Measurements from ENCODE around the gene CD180. TPM values are rescaled to one million over a fixed set of nuclear protein-coding genes. Genes with fewer than 3 reads are reported as not detected.

CD180 gene
- total and polyA plus RNA-seq, 2 donors (not counting 1 experiment from before 2014, with no cell fraction given), result 0.28 TPM; not detected in 1

DNA sequence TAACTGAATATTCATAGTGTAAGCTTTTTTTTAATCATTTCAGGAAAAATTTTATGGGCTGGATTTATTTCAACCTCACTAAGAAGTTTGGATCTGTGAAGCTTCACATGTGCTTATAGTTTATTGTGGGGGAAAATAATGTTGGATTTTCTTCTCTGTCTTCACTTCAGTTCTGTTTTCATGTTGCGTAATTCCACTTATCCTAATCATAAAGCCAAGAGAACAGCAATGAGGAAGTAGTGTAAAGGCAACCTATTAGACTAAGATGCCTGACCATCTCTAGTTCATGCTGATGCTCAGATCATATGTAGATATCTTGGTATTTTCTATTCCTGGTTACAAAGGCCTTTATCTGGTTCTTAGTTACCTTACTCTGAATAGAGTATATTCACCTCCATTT, 50.0 kb downstream of the CD180 start:
- Histone ChIP-seq H4K20me1 (ENCODE audit: control insufficient read depth, extremely low read depth, insufficient read depth, low read length) (no peaks in the 10 kb centered on the region), H3K36me3 (ENCODE audit: control insufficient read depth, insufficient read depth, low read length) (peaks cover 6% of the 10 kb centered on the region), H3K4me2 (ENCODE audit: extremely low read depth, insufficient read depth, low read length) (no peak overlapping the region), H3K9ac (ENCODE audit: insufficient read depth, low read length) (no peak overlapping the region), H3K27ac (ENCODE audit: insufficient read depth, low read length) (no peak overlapping the region), H3K27me3 (ENCODE audit: control insufficient read depth, insufficient read depth, low read length) (no peaks in the 10 kb centered on the region), H3K9me3 (ENCODE audit: control insufficient read depth, insufficient read depth, low read depth, low read length) (no peaks in the 10 kb centered on the region), H3K79me2 (ENCODE audit: control insufficient read depth, insufficient read depth, low read length) (no peaks in the 10 kb centered on the region), H2AFZ (ENCODE audit: low read length) (no peak overlapping the region), H3K4me3 (replicated peaks in 1 of 4; ENCODE audit: control extremely low read depth in 1 of 4, insufficient read depth in 1 of 4, low read depth in 3 of 4, low read length in 4 of 4) (no peak overlapping the region), H3K4me1 (ENCODE audit: control insufficient read depth, extremely low read depth, insufficient read depth, low read length) (no peaks in the 10 kb centered on the region)
- DNase-seq (ENCODE audit: low read depth in 2 of 2), result peak in 1 of 2 donors; percentile 66
- TF ChIP-seq, protein P1, sequence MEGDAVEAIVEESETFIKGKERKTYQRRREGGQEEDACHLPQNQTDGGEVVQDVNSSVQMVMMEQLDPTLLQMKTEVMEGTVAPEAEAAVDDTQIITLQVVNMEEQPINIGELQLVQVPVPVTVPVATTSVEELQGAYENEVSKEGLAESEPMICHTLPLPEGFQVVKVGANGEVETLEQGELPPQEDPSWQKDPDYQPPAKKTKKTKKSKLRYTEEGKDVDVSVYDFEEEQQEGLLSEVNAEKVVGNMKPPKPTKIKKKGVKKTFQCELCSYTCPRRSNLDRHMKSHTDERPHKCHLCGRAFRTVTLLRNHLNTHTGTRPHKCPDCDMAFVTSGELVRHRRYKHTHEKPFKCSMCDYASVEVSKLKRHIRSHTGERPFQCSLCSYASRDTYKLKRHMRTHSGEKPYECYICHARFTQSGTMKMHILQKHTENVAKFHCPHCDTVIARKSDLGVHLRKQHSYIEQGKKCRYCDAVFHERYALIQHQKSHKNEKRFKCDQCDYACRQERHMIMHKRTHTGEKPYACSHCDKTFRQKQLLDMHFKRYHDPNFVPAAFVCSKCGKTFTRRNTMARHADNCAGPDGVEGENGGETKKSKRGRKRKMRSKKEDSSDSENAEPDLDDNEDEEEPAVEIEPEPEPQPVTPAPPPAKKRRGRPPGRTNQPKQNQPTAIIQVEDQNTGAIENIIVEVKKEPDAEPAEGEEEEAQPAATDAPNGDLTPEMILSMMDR (conservative IDR thresholded peaks at IDR 0.05 in 1 of 2, IDR thresholded peaks at IDR 0.05 in 1 of 2; ENCODE audit: low read depth in 1 of 2, low read length in 2 of 2), result no peak
- no peak for TF ChIP-seq EZH2 (IDR thresholded peaks at IDR 0.05; ENCODE audit: low read length, missing control alignments)

DNA sequence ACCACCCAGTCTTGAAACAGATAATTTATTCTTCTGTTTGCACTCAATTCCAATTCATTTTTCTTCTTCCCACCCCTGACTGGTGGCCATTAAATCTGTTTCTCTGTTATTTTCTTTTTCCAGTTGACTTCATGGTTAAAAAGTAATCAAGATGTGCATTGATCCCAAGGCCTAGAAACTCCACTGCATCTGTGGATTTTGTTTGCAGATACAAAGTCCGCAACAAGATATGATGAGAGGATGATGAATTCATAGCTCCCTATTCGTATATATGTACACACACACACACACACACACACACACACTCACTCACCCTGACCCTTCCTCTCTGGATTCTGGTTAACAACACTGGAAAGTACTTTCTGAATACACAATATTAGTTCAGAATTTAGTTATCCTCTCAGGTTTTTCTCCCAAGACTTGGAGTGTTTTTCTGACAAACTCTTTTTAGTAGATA, 52.4 kb downstream of the CD180 start:
- H3K9ac ChIP-seq (ENCODE audit: insufficient read depth, low read length), result no peak overlapping the region
- H3K36me3 ChIP-seq (ENCODE audit: control insufficient read depth, insufficient read depth, low read length), result peaks cover 6% of the 10 kb centered on the region
- no peak overlapping the region for H3K4me3 ChIP-seq (replicated peaks in 1 of 4; ENCODE audit: control extremely low read depth in 1 of 4, insufficient read depth in 1 of 4, low read depth in 3 of 4, low read length in 4 of 4)
- no peaks in the 10 kb centered on the region for H3K27me3 ChIP-seq (ENCODE audit: control insufficient read depth, insufficient read depth, low read length)
- H3K4me1 ChIP-seq (ENCODE audit: control insufficient read depth, extremely low read depth, insufficient read depth, low read length), result no peaks in the 10 kb centered on the region
- no peak overlapping the region for H2AFZ ChIP-seq (ENCODE audit: low read length)
- no peak for DNase-seq (ENCODE audit: low read depth in 2 of 2)
- H3K9me3 ChIP-seq (ENCODE audit: control insufficient read depth, insufficient read depth, low read depth, low read length), result no peaks in the 10 kb centered on the region
- TF ChIP-seq, protein P1 (conservative IDR thresholded peaks at IDR 0.05 in 1 of 2, IDR thresholded peaks at IDR 0.05 in 1 of 2; ENCODE audit: low read depth in 1 of 2, low read length in 2 of 2), result no peak
- TF ChIP-seq EZH2 (IDR thresholded peaks at IDR 0.05; ENCODE audit: low read length, missing control alignments), result no peak
- H3K27ac ChIP-seq (ENCODE audit: insufficient read depth, low read length), result no peak overlapping the region
- no peaks in the 10 kb centered on the region for H4K20me1 ChIP-seq (ENCODE audit: control insufficient read depth, extremely low read depth, insufficient read depth, low read length)
- no peaks in the 10 kb centered on the region for H3K79me2 ChIP-seq (ENCODE audit: control insufficient read depth, insufficient read depth, low read length)
- H3K4me2 ChIP-seq (ENCODE audit: extremely low read depth, insufficient read depth, low read length), result no peak overlapping the region

DNA sequence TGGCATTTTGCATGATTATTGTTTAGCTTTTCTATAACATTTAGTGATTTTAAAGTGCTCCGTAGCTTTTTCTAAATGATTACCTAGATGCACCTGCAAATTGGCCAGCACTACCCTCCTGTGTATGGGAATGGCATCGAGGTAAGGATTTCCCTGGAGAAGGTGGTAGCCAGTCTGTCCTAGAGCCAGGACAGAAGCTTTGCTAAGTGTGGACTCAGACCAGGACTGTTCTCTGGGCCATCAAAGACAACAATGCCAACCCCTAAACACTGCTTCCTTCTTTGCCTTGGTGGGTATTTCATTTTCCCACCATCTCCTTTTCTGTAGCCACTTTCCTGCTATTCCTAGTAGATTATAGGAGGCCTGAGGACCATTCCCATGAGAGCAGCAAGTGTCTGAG, 53.0 kb downstream of the CD180 start:
- H3K4me3 ChIP-seq (replicated peaks in 1 of 4; ENCODE audit: control extremely low read depth in 1 of 4, insufficient read depth in 1 of 4, low read depth in 3 of 4, low read length in 4 of 4), result no peak overlapping the region
- H3K9ac ChIP-seq (ENCODE audit: insufficient read depth, low read length), result no peak overlapping the region
- H4K20me1 ChIP-seq (ENCODE audit: control insufficient read depth, extremely low read depth, insufficient read depth, low read length), result no peaks in the 10 kb centered on the region
- H3K4me2 ChIP-seq (ENCODE audit: extremely low read depth, insufficient read depth, low read length), result no peak overlapping the region
- DNase-seq (ENCODE audit: low read depth in 2 of 2), result no peak
- H3K36me3 ChIP-seq (ENCODE audit: control insufficient read depth, insufficient read depth, low read length), result peaks cover 6% of the 10 kb centered on the region
- H3K27ac ChIP-seq (ENCODE audit: insufficient read depth, low read length), result no peak overlapping the region
- no peaks in the 10 kb centered on the region for H3K27me3 ChIP-seq (ENCODE audit: control insufficient read depth, insufficient read depth, low read length)
- H3K79me2 ChIP-seq (ENCODE audit: control insufficient read depth, insufficient read depth, low read length), result no peaks in the 10 kb centered on the region
- no peaks in the 10 kb centered on the region for H3K9me3 ChIP-seq (ENCODE audit: control insufficient read depth, insufficient read depth, low read depth, low read length)
- H2AFZ ChIP-seq (ENCODE audit: low read length), result no peak overlapping the region
- no peaks in the 10 kb centered on the region for H3K4me1 ChIP-seq (ENCODE audit: control insufficient read depth, extremely low read depth, insufficient read depth, low read length)
- TF ChIP-seq, protein P1 (conservative IDR thresholded peaks at IDR 0.05 in 1 of 2, IDR thresholded peaks at IDR 0.05 in 1 of 2; ENCODE audit: low read depth in 1 of 2, low read length in 2 of 2), result no peak
- TF ChIP-seq EZH2 (IDR thresholded peaks at IDR 0.05; ENCODE audit: low read length, missing control alignments), result no peak
